K562 (cell line): Measurements from ENCODE around the gene LRRC8C. TPM values are rescaled to one million over a fixed set of nuclear protein-coding genes. Genes with fewer than 3 reads are reported as not detected.

Source experiments
- ATAC-seq: fragments of 200-7000 bp; cut with Tn5 transposase; 3 replicates; pipeline ENCODE4 v1.9.1; 2020; ENCODE audit warnings: moderate library complexity
- BruUV-seq: library from RNA; stranded (reverse); fragments of 400-500 nt; replicated peaks from 2 replicates; lab custom pipeline; 2021; lab: Mats Ljungman, UMichigan
- CTCF ChIA-PET: fragments of 300-600 bp; formaldehyde crosslinking; extraction: SDS; loops from one replicate; lab custom pipeline; 2021; ENCODE audit warnings: low intra/inter-chr PET ratio; lab: Yijun Ruan, JAX
- POLR2A ChIA-PET: fragments of 300-600, 350-650 bp; sonication (Branson Sonifier 250); formaldehyde crosslinking; extraction: SDS; loops from one replicate; lab custom pipeline; 2021; ENCODE audit warnings: antibody characterized with exemption, inconsistent platforms; lab: Yijun Ruan, JAX
- DNase-seq, 4 experiments: peaks; one replicate each; pipeline versions ENCODE4 v3.0.0 to v3.0.0-alpha.2; 2011 to 2018; ENCODE audit warnings: low spot score in 3 of 4, mixed read lengths in 3 of 4; ENCODE audit errors: extremely low read depth in 1 of 4
- FAIRE-seq: peaks from 2 replicates; lab custom pipeline; 2011; peaks lifted over from hg19 to GRCh38; lab: Jason Lieb, UNC
- H2AFZ ChIP-seq: 2 replicates; pipeline ENCODE4 v1.6.0; 2011; ENCODE audit warnings: low read depth, low read length, control low read depth, inconsistent platforms
- H3K27ac ChIP-seq: fragments of 200-600 bp; 3 replicates; pipeline ENCODE4 v1.8.0; 2011; ENCODE audit warnings: low read depth, mild to moderate bottlenecking, control low read depth, inconsistent platforms, low read length, moderate library complexity, mixed read lengths; ENCODE audit errors: extremely low read depth
- H3K27me3 ChIP-seq, 2 experiments: fragments of 300-600 bp in 1 of 2; 2 replicates in 1 of 2; 3 replicates in 1 of 2; pipeline versions ENCODE4 v1.6.0 to v1.8.0; 2011; ENCODE audit warnings: inconsistent platforms in 2 of 2, low read length in 2 of 2, mild to moderate bottlenecking in 1 of 2, mixed read lengths in 1 of 2, moderate library complexity in 1 of 2; ENCODE audit not compliant: control insufficient read depth in 2 of 2, insufficient read depth in 2 of 2
- H3K36me3 ChIP-seq: fragments of 300-600 bp; 3 replicates; pipeline ENCODE4 v1.8.0; 2011; ENCODE audit warnings: mild to moderate bottlenecking, low read length, inconsistent platforms; ENCODE audit not compliant: control insufficient read depth, insufficient read depth
- H3K4me1 ChIP-seq, 2 experiments: fragments of 200-600 bp in 1 of 2; replicated peaks in 1 of 2; 2 replicates in 1 of 2; 3 replicates in 1 of 2; pipeline versions ENCODE4 v1.5.1 to v1.8.0; 2011; ENCODE audit warnings: inconsistent platforms in 2 of 2, low read length in 2 of 2, mild to moderate bottlenecking in 1 of 2, mixed read lengths in 1 of 2, moderate library complexity in 1 of 2; ENCODE audit not compliant: control insufficient read depth in 2 of 2, insufficient read depth in 2 of 2
- H3K4me2 ChIP-seq: 2 replicates; pipeline ENCODE4 v1.6.1; 2011; ENCODE audit warnings: low read length, control low read depth, inconsistent platforms, mixed read lengths; ENCODE audit not compliant: insufficient read depth
- H3K4me3 ChIP-seq: fragments of 200-600 bp; sonication (generic), shearing (Covaris generic); 2 replicates; pipeline ENCODE4 v1.5.1; 2016; ENCODE audit warnings: control low read depth, inconsistent platforms
- H3K79me2 ChIP-seq: fragments of 200-600 bp; 3 replicates; pipeline ENCODE4 v1.8.0; 2011; ENCODE audit warnings: low read length, inconsistent platforms; ENCODE audit not compliant: control insufficient read depth, insufficient read depth
- H3K9ac ChIP-seq, 2 experiments: 2 replicates each; pipeline versions ENCODE4 v1.6.0 to v1.6.1; 2011; ENCODE audit warnings: low read depth in 2 of 2, low read length in 2 of 2, control low read depth in 1 of 2, inconsistent platforms in 1 of 2, mild to moderate bottlenecking in 1 of 2, mixed read lengths in 1 of 2; ENCODE audit not compliant: insufficient read depth in 1 of 2
- H3K9me1 ChIP-seq: one replicate; pipeline ENCODE4 v1.6.0; 2011; ENCODE audit warnings: inconsistent platforms, mild to moderate bottlenecking, low read length, moderate library complexity; ENCODE audit not compliant: control insufficient read depth, insufficient read depth
- H3K9me3 ChIP-seq: replicated peaks from 2 replicates; pipeline ENCODE4 v1.5.1; 2011; ENCODE audit warnings: low read depth, low read length, inconsistent platforms; ENCODE audit not compliant: control insufficient read depth, insufficient read depth
- H4K20me1 ChIP-seq: replicated peaks from 2 replicates; pipeline ENCODE4 v1.6.1; 2011; ENCODE audit warnings: low read length, inconsistent platforms, mixed read lengths; ENCODE audit not compliant: control insufficient read depth, insufficient read depth
- BCL6 ChIP-seq: fragments of 250-450 bp; sonication (Bioruptor Pico); IDR thresholded peaks from 2 replicates; pipeline ENCODE4 v1.4.0; 2020
- CEBPB ChIP-seq: fragments of 450-650 bp; IDR thresholded peaks from 2 replicates; pipeline ENCODE4 v1.6.1; 2016; ENCODE audit warnings: missing genetic modification characterization, missing compliant biosample characterization
- CEBPG ChIP-seq, 3 experiments: fragments of 200-800 bp in 1 of 3; sonication (Bioruptor generic) in 1 of 3; sonication (generic) in 1 of 3; formaldehyde crosslinking in 1 of 3; IDR thresholded peaks in 2 of 3; conservative IDR thresholded peaks in 1 of 3; 2 replicates each; pipeline versions ENCODE4 v1.6.1 to v1.8.0; 2016 to 2022; ENCODE audit warnings: missing compliant biosample characterization in 2 of 3, missing genetic modification characterization in 2 of 3, mild to moderate bottlenecking in 1 of 3, missing genetic modification reagents in 1 of 3
- COPS2 ChIP-seq: fragments of 450-650 bp; conservative IDR thresholded peaks from 2 replicates; pipeline ENCODE4 v1.6.1; 2016; ENCODE audit warnings: mild to moderate bottlenecking, moderate library complexity
- GTF2F1 ChIP-seq: IDR thresholded peaks from 2 replicates; pipeline ENCODE4 v1.6.1; 2011; ENCODE audit warnings: low read depth, low read length, improper control_type of control experiment
- KHSRP ChIP-seq: fragments of 450-650 bp; IDR thresholded peaks from 2 replicates; pipeline ENCODE4 v1.6.1; 2017
- NCOA4 ChIP-seq: fragments of 450-650 bp; IDR thresholded peaks from 2 replicates; pipeline ENCODE4 v1.6.1; 2018; ENCODE audit warnings: mild to moderate bottlenecking; ENCODE audit not compliant: partially characterized antibody
- OTX1 ChIP-seq: fragments of 450-650 bp; formaldehyde crosslinking; IDR thresholded peaks from 2 replicates; pipeline ENCODE4 v1.4.0; 2022; ENCODE audit warnings: mild to moderate bottlenecking
- SMC3 ChIP-seq: conservative IDR thresholded peaks from 2 replicates; pipeline ENCODE4 v1.6.1; 2011; ENCODE audit warnings: low read depth, low read length, improper control_type of control experiment; ENCODE audit not compliant: insufficient read depth
- SOX6 ChIP-seq: fragments of 450-650 bp; IDR thresholded peaks from 2 replicates; pipeline ENCODE4 v1.6.1; 2014; ENCODE audit warnings: mild to moderate bottlenecking
- SRSF7 ChIP-seq: fragments of 200-400 bp; formaldehyde crosslinking; optimal IDR thresholded peaks from 2 replicates; pipeline ENCODE3; 2017; ENCODE audit warnings: mild to moderate bottlenecking, low read depth, low read length
- WGBS: fragments of 100-300 bp; shearing (Covaris generic); methylation state at CpG from one replicate; pipeline ENCODE4 v1.1.6; 2016; ENCODE audit warnings: low coverage, mixed read lengths; ENCODE audit not compliant: insufficient coverage; ENCODE audit errors: missing lambda C conversion rate; 5-methylcytosine and 5-hydroxymethylcytosine counted together
- in situ Hi-C: fragments of 300-500 bp; cut with MboI; formaldehyde crosslinking; loops from 4 replicates; pipeline ENCODE4 v1.15.0; 2018; ENCODE audit warnings: inconsistent platforms, mixed read lengths
- intact Hi-C: fragments of 100-400 bp; cut with micrococcal nuclease; formaldehyde crosslinking; loops from 2 replicates; pipeline ENCODE4 v1.14.2; 2022
- polyA plus RNA-seq, 8 experiments: library from polyadenylated mRNA; depleted of rRNA in 4 of 8; stranded (reverse) in 5 of 8; unstranded in 3 of 8; fragments of >200 nt; fragmentation: Nextera tagmentation in 2 of 8; fragmentation: Illumina TruSeq in 1 of 8; extraction: Ambion mirVana in 2 of 8; extraction: Trizol in 1 of 8; gene quantifications; 2 replicates each; pipeline versions ENCODE4 v1.2.1 to v1.2.3, GENCODE V29; 2011 to 2014; ENCODE audit warnings: inconsistent platforms in 1 of 8, missing spikeins in 1 of 8
- total RNA-seq, 7 experiments: library from RNA; depleted of rRNA in 6 of 7; stranded (reverse); fragments of >200 nt in 6 of 7; fragmentation: Illumina TruSeq in 2 of 7; extraction: Trizol in 2 of 7; gene quantifications; 2 replicates each; pipeline versions ENCODE4 v1.2.1 to v1.2.3, GENCODE V29; 2011 to 2021; ENCODE audit warnings: low replicate concordance in 1 of 7
- TF ChIP-seq, protein P1 (sequence below): fragments of 450-650 bp; formaldehyde crosslinking; IDR thresholded peaks from 2 replicates; pipeline ENCODE4 v1.4.0; 2020; ENCODE audit warnings: mild to moderate bottlenecking
- TF ChIP-seq, protein P2 (sequence below): fragments of 450-650 bp; IDR thresholded peaks from 2 replicates; pipeline ENCODE4 v1.6.1; 2018; ENCODE audit not compliant: partially characterized antibody

Gene LRRC8C
- total and polyA plus RNA-seq, 9 of the 15 experiments (the other 6 are each of a cell fraction or from before 2014, with no cell fraction given): 1.00 to 12.5 (median 4.5) TPM

DNA sequence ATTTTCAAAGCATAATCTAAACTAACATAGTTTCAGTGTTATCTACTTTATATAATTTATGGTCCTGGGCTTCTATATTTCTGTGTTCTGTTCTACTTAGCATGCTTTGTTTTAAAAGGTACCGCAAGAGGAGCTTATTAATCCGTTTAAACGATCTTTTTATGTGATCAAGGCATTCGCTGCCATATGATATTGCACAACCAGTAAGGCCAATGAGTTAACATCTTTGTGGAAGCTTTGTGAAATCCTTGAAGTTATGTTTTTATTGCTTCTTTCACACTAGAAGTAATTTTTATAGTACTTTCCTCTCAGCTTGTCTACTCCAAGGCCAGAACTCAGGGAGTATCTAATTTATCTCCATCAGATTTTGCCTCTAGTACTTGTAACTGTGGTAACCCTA is 8.9 kb downstream of the LRRC8C start:
- Histone ChIP-seq H3K4me3 (no peak overlapping the region), H4K20me1 (no peaks in the 10 kb centered on the region), H3K27me3 (no peaks in the 10 kb centered on the region), H3K36me3 (no peaks in the 10 kb centered on the region), H3K9me1 (no peaks in the 10 kb centered on the region), H3K9me3 (peaks cover 2% of the 10 kb centered on the region; the same call in 1 of the 2 replicates), H3K4me2 (no peak overlapping the region), H3K79me2 (peaks cover 26% of the 10 kb centered on the region; the same call in 2 of the 3 replicates), H3K9ac (no peak overlapping the region), H3K4me1 (no peaks in the 10 kb centered on the region), H2AFZ (no peak overlapping the region), H3K27ac (no peak overlapping the region)
- ChIA-PET POLR2A (interaction anchor here (0.6 to 1.5 kb wide), 2 partner anchors 11 to 268 kb away, joined by 3 read pairs; no protein-coding TSS in a partner anchor), CTCF (no interaction called here)
- in situ Hi-C loops: no loop called here
- FAIRE-seq: no peak
- intact Hi-C loops: no loop called here
- TF ChIP-seq CEBPG (CRISPR knock-in tag; IDR thresholded peaks at IDR 0.05) (no peak), CEBPG (tag; conservative IDR thresholded peaks at IDR 0.05 in 1 of 2, IDR thresholded peaks at IDR 0.05 in 1 of 2) (peak; percentile 33 to 43; a peak in 2 of 4 replicates), GTF2F1 (no peak), CEBPB (tag) (peak; percentile 70), COPS2 (no peak), SMC3 (no peak)
- WGBS: 93% methylated on average over 4 of the region's 4 CpGs
- no TSS peak for BruUV-seq
- no peak for ATAC-seq
- DNase-seq: no peak

DNA sequence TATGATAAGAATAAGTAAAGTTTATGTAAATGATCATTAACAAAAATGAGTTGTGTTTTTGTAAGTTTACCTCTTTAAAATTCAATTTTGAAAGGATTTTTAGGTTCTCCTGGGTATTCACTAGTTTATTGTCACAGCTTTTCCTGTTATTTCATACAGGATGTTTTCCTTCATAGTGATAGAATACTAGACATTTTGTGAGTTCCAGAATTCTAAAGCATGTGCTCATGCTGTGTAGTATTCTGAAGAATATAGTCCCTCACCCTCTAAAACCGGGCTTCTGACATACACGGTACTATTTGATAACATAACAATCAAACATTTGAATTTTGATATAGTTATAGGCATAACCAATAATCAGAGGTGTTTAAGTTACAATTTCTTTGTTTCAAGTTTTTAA is 10.7 kb downstream of the LRRC8C start:
- no peak overlapping the region for H3K9ac ChIP-seq
- ChIA-PET CTCF (no interaction called here), POLR2A (interaction anchor here (1.0 kb wide), 1 partner anchor 13 kb away, joined by 3 read pairs; no protein-coding TSS in a partner anchor)
- no peaks in the 10 kb centered on the region for H4K20me1 ChIP-seq
- H3K9me3 ChIP-seq: peaks cover 2% of the 10 kb centered on the region; the same call in 1 of the 2 replicates
- H3K4me3 ChIP-seq: no peak overlapping the region
- H3K9me1 ChIP-seq: no peaks in the 10 kb centered on the region
- no peaks in the 10 kb centered on the region for H3K27me3 ChIP-seq
- no peaks in the 10 kb centered on the region for H3K4me1 ChIP-seq
- no peaks in the 10 kb centered on the region for H3K36me3 ChIP-seq
- no TSS peak for BruUV-seq
- in situ Hi-C loops: no loop called here
- no peak for FAIRE-seq
- intact Hi-C loops: no loop called here
- H3K79me2 ChIP-seq: peaks cover 14% of the 10 kb centered on the region; the same call in 2 of the 3 replicates
- WGBS: 94% methylated on average over 2 of the region's 2 CpGs
- no peak overlapping the region for H3K4me2 ChIP-seq
- DNase-seq: no peak
- no peak overlapping the region for H2AFZ ChIP-seq
- no peak overlapping the region for H3K27ac ChIP-seq
- no peak for ATAC-seq
- TF ChIP-seq BCL6: no peak
- no peak for TF ChIP-seq KHSRP
- TF ChIP-seq SOX6: no peak
- TF ChIP-seq, protein P1, sequence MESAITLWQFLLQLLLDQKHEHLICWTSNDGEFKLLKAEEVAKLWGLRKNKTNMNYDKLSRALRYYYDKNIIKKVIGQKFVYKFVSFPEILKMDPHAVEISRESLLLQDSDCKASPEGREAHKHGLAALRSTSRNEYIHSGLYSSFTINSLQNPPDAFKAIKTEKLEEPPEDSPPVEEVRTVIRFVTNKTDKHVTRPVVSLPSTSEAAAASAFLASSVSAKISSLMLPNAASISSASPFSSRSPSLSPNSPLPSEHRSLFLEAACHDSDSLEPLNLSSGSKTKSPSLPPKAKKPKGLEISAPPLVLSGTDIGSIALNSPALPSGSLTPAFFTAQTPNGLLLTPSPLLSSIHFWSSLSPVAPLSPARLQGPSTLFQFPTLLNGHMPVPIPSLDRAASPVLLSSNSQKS (CRISPR knock-in tag): no peak
- TF ChIP-seq OTX1 (CRISPR knock-in tag): no peak
- TF ChIP-seq SRSF7: no peak
- TF ChIP-seq, protein P2, sequence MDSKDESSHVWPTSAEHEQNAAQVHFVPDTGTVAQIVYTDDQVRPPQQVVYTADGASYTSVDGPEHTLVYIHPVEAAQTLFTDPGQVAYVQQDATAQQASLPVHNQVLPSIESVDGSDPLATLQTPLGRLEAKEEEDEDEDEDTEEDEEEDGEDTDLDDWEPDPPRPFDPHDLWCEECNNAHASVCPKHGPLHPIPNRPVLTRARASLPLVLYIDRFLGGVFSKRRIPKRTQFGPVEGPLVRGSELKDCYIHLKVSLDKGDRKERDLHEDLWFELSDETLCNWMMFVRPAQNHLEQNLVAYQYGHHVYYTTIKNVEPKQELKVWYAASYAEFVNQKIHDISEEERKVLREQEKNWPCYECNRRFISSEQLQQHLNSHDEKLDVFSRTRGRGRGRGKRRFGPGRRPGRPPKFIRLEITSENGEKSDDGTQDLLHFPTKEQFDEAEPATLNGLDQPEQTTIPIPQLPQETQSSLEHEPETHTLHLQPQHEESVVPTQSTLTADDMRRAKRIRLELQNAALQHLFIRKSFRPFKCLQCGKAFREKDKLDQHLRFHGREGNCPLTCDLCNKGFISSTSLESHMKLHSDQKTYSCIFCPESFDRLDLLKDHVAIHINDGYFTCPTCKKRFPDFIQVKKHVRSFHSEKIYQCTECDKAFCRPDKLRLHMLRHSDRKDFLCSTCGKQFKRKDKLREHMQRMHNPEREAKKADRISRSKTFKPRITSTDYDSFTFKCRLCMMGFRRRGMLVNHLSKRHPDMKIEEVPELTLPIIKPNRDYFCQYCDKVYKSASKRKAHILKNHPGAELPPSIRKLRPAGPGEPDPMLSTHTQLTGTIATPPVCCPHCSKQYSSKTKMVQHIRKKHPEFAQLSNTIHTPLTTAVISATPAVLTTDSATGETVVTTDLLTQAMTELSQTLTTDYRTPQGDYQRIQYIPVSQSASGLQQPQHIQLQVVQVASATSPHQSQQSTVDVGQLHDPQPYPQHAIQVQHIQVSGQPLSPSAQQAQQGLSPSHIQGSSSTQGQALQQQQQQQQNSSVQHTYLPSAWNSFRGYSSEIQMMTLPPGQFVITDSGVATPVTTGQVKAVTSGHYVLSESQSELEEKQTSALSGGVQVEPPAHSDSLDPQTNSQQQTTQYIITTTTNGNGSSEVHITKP: no peak
- no peak for TF ChIP-seq NCOA4
